Upper lobe of left lung (tissue), 4 donors: ENCODE results near the gene ESR2.

Experiments
- CTCF ChIP-seq, 6 experiments: fragments of 450-650 bp in 4 of 6; fragments of 200-600 bp in 2 of 6; sonication (generic) in 2 of 6; IDR thresholded peaks; one replicate each; pipeline ENCODE4 v1.5.1; 2016 to 2019; ENCODE audit warnings: antibody characterized with exemption in 6 of 6
- EP300 ChIP-seq, 4 donors: sonication (generic); formaldehyde crosslinking; IDR thresholded peaks; one replicate each; pipeline ENCODE4 v1.5.1; 2017; ENCODE audit warnings: antibody characterized with exemption in 4 of 4, control low read depth in 2 of 4
- POLR2AphosphoS5 ChIP-seq, 2 donors: sonication (generic); formaldehyde crosslinking; IDR thresholded peaks; one replicate each; pipeline ENCODE4 v1.5.1; 2017; ENCODE audit warnings: antibody characterized with exemption in 2 of 2

GRCh38 chr14:64225151-64225757, 68.9 kb downstream of the ESR2 start:
- TF ChIP-seq CTCF (IDR thresholded peaks at IDR 0.05): no peak
- TF ChIP-seq EP300 (IDR thresholded peaks at IDR 0.05): no peak
- TF ChIP-seq POLR2AphosphoS5 (IDR thresholded peaks at IDR 0.05): no peak
